Measurements from ENCODE around the gene ALG2.

ALG2 gene

DNA sequence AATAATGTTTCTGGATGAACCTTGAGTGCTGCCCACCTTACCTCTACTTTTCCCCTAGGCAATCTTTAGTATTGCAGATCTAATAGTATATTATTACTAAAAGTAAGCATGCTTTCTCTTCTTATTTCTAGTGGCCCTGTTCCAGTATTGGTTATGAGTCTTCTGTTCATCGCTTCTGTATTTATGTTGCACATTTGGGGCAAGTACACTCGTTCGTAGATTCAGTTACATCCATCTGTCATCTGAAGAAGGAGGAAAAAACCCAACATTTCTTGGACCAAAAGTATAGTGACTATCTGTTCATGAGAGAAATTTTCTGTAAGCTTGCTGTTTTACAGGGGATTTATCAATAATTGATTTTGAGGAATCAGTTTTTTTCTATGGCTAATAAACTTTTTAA is 8.5 kb upstream of the ALG2 start:
- no peak overlapping the region for H2AFZ ChIP-seq (ENCODE audit: low read length)
- no peaks in the 10 kb centered on the region for H3K9me2 ChIP-seq (replicated peaks; ENCODE audit: low read depth, low read length)
- peaks cover 10% of the 10 kb centered on the region; the same call in 1 of the 2 replicates for H3K79me2 ChIP-seq (ENCODE audit: insufficient read depth, low read length)
- no peak overlapping the region for H3K4me3 ChIP-seq (ENCODE audit: low read length, poor library complexity, severe bottlenecking)
- H3K4me1 ChIP-seq (ENCODE audit: insufficient read depth, low read length, poor library complexity, severe bottlenecking): peaks cover 4% of the 10 kb centered on the region
- TF ChIP-seq EZH2phosphoT487 (IDR thresholded peaks at IDR 0.05; ENCODE audit: borderline replicate concordance): no peak
- no peak for TF ChIP-seq CTCF (conservative IDR thresholded peaks at IDR 0.05; ENCODE audit: low read length)
- H3K36me3 ChIP-seq (ENCODE audit: insufficient read depth, low read length): peaks cover 43% of the 10 kb centered on the region
- no peak overlapping the region for H3K4me2 ChIP-seq (ENCODE audit: low read depth, low read length, poor library complexity, severe bottlenecking)
- H4K20me1 ChIP-seq (ENCODE audit: insufficient read depth, low read length, poor library complexity, severe bottlenecking): no peaks in the 10 kb centered on the region
- no peaks in the 10 kb centered on the region for H3K27me3 ChIP-seq (ENCODE audit: insufficient read depth, low read length, poor library complexity, severe bottlenecking)
- H3F3A ChIP-seq (ENCODE audit: low read depth): no peaks in the 10 kb centered on the region
- H3K9ac ChIP-seq (ENCODE audit: low read depth, low read length, poor library complexity, severe bottlenecking): no peak overlapping the region
- no peaks in the 10 kb centered on the region for H3K9me3 ChIP-seq (ENCODE audit: insufficient read depth, low read depth, low read length)

GRCh38 chr9:99226054-99226453 is 4.3 kb upstream of the ALG2 start:
- Histone ChIP-seq H3F3A (ENCODE audit: low read depth) (no peaks in the 10 kb centered on the region), H3K79me2 (ENCODE audit: insufficient read depth, low read length) (peaks cover 46% of the 10 kb centered on the region), H4K20me1 (ENCODE audit: insufficient read depth, low read length, poor library complexity, severe bottlenecking) (peaks cover 22% of the 10 kb centered on the region), H3K4me1 (ENCODE audit: insufficient read depth, low read length, poor library complexity, severe bottlenecking) (peaks cover 23% of the 10 kb centered on the region), H3K4me2 (ENCODE audit: low read depth, low read length, poor library complexity, severe bottlenecking) (peak overlapping the region; percentile 95), H3K36me3 (ENCODE audit: insufficient read depth, low read length) (peaks cover 28% of the 10 kb centered on the region), H3K9me3 (ENCODE audit: insufficient read depth, low read depth, low read length) (no peaks in the 10 kb centered on the region), H3K4me3 (ENCODE audit: low read length, poor library complexity, severe bottlenecking) (no peak overlapping the region), H3K9ac (ENCODE audit: low read depth, low read length, poor library complexity, severe bottlenecking) (no peak overlapping the region), H3K27me3 (ENCODE audit: insufficient read depth, low read length, poor library complexity, severe bottlenecking) (no peaks in the 10 kb centered on the region), H3K9me2 (replicated peaks; ENCODE audit: low read depth, low read length) (no peaks in the 10 kb centered on the region), H2AFZ (ENCODE audit: low read length) (no peak overlapping the region)
- no peak for TF ChIP-seq CTCF (conservative IDR thresholded peaks at IDR 0.05; ENCODE audit: low read length)

DNA sequence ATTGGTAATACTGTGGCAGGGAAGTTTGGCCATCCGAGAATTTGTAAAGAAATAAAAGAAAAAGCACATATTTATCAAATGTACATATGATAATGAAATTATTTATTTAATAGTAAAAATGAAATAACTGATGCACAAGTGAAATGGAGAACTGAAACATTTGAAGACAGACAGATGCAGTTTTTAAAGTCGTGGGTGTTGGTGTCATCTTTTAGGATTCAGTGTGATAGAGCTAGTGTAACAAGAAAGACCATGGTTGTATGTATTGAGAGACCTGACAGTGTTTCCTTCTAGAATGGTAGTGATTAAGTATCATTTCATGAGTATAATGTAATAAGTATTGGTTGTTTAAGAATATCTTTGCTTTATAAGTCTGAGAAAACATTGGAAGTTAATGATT is 2.7 kb upstream of the ALG2 start:
- no peak overlapping the region for H3K9ac ChIP-seq (ENCODE audit: low read depth, low read length, poor library complexity, severe bottlenecking)

More for the DNA sequence above, 2.7 kb upstream of the ALG2 start:
- peaks cover 17% of the 10 kb centered on the region for H3K36me3 ChIP-seq (ENCODE audit: insufficient read depth, low read length)
- no peaks in the 10 kb centered on the region for H3K9me3 ChIP-seq (ENCODE audit: insufficient read depth, low read depth, low read length)
- H2AFZ ChIP-seq (ENCODE audit: low read length): no peak overlapping the region
- peak overlapping the region; percentile 95 for H3K4me2 ChIP-seq (ENCODE audit: low read depth, low read length, poor library complexity, severe bottlenecking)
- peaks cover 38% of the 10 kb centered on the region for H4K20me1 ChIP-seq (ENCODE audit: insufficient read depth, low read length, poor library complexity, severe bottlenecking)
- H3K4me3 ChIP-seq (ENCODE audit: low read length, poor library complexity, severe bottlenecking): no peak overlapping the region
- TF ChIP-seq CTCF (conservative IDR thresholded peaks at IDR 0.05; ENCODE audit: low read length): no peak
- TF ChIP-seq EZH2phosphoT487 (IDR thresholded peaks at IDR 0.05; ENCODE audit: borderline replicate concordance): no peak
- H3K4me1 ChIP-seq (ENCODE audit: insufficient read depth, low read length, poor library complexity, severe bottlenecking): peaks cover 35% of the 10 kb centered on the region
- H3K27me3 ChIP-seq (ENCODE audit: insufficient read depth, low read length, poor library complexity, severe bottlenecking): no peaks in the 10 kb centered on the region
- H3F3A ChIP-seq (ENCODE audit: low read depth): no peaks in the 10 kb centered on the region
- H3K79me2 ChIP-seq (ENCODE audit: insufficient read depth, low read length): peaks cover 62% of the 10 kb centered on the region
- H3K9me2 ChIP-seq (replicated peaks; ENCODE audit: low read depth, low read length): no peaks in the 10 kb centered on the region

All from Loucy (cell line).